Putamen (tissue), 1 donor: Measurements from ENCODE around the gene ATF7.

ENCODE experiments used
- DNase-seq: peaks from one replicate; pipeline ENCODE4 v3.0.0-alpha.2; 2016; ENCODE audit warnings: low spot score

Gene ATF7

GRCh38 chr12:53523131-53523530 lies 103.1 kb downstream of the ATF7 start:
- no peak for DNase-seq

DNA sequence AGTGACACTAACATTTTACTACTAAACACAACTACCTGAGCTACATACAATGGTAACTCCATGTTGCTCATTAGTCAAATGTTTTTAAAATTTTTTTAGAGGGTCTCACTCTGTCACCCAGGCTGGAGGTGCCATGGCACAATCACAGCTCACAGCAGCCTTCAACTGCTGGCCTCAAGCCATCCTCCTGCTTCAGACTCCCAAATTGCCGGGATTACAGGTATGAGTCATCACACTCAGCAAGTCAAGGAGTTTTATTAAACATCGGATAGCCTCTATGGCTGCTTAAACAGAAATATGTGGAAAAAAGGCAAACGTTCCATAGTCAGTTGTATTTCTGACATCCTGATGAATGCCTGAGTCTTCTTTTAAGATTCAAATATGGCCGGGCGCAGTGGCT lies 107.8 kb downstream of the ATF7 start:
- no peak for DNase-seq

DNA sequence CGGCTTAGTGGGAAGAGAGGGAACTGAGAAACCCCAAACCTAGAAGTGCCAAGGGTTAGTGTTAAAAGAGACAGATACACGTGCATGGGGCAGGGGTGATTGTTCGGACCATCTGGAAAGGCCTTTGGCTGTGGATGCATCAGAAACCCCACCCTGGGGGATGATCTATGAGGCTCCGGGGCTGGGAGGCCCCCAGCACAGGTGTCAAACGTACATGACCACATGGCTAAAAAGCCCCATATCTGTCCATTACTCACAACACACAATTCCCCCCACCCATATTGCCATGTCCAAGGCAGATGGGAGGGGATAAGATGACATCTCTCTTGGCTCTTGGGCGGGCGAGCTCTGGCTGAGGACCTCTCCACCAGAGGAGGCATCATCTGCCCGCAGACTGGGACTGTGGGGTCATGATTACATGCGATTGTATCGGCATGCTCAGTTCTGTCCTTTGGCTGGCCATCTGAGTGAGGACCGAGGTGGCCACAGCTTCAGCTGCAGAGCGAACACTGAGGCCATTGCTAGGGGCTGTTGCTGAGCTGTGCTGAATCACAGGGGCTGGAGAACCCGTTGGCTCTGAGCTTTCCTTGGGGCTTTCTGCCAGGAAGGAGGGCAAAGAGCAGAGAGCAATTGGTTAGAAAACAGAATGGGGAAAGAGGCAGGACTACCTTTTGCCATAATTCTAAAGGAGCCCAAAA lies 109.3 kb downstream of the ATF7 start:
- DNase-seq = no peak

DNA sequence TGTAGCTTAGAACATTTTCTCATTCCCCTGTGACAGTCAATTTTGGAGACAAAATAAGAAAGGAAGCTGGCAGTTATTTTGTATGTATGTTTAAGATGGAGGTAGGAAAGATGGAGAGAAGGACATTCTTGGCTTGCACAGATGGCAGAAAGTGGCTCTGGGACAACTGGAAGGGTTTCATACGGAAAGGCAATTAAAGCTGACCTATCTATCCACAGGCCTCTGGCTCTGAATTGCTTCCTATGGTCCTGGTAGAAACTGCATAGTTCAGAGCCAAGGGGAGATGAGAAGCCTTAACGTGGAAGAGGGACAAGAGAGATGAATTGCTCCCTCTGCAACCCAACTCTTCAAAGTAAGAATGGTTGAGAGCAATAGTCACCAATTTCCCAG lies 110.9 kb downstream of the ATF7 start:
- no peak for DNase-seq

DNA sequence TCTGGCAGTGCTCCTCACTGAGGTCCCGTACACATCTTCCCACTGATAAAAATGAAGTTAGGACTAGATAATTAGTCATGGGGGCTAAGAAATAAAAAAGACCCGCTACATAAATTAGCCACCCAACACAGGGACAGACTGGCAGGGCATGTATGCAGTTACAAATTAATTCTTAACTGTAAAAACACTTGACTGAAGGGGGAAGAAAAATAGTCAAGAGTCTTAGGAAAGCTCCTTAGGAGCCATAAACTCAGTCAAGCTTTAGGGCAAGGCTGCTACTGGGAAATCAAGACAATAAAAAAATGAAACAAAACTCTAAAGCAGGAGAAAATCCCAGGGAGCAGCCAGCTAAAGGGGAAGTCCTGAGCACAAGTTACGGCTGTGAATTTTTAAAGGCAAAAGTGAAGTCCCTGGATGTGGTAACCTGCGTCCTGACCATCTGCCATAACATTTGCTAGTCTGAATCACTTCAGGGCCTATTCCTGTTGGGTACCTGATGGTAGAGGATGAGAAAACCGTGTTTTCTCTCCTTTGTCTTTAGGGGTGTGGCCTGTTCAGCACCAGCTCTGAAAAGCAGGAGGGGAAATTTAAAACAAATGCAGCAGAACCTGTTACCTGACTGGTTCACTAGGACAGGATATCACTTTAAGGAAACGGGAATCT lies 111.4 kb downstream of the ATF7 start:
- DNase-seq = no peak

GRCh38 chr12:53513712-53514410 lies 112.3 kb downstream of the ATF7 start:
- DNase-seq = no peak

DNA sequence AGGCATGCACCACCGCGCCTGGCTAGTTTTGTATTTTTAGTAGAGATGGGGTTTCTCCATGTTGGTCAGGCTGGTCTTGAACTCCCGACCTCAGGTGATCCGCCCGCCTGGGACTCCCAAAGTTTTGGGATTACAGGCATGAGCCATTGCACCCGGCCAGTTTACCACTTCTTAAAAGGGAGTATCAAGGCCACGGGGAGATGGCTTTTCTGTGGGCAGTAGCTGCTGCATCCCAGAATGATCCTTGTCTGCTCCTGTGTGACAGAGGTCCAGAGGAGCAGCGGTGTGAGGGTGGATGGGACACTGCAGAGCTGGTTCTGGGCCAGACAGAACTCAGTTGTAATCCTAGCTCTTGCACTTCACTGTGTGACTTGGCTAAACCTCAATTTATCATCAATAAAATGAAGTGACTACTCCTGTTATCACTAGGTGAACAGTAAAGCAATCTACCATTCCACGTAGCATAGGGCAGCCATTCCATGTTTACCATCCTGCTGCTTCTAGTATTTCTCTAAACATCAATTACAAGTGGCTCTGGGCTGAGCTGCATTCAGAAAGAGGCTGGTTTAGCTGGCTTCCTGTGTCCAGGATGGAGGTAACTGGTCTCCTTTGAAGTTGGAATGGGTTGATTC lies 115.9 kb downstream of the ATF7 start:
- no peak for DNase-seq

- DNase-seq = peak; percentile 82
Measured at GRCh38 chr12:53508534-53509170, 117.5 kb downstream of the ATF7 start.

DNA sequence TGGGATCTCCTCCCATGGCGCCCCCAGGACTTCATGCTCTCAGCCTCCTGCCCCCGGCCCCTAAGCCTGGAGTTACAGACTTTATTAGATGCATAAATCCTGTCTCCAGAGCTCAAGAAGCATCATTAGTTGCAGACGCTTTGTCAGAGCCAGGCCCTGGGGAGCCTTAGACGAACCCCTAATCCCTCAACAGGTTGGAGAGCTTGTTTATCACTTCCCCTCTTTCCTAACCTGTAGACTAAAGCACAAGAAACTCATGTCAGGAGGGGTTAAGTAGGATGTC lies 118.6 kb downstream of the ATF7 start:
- DNase-seq = no peak

DNA sequence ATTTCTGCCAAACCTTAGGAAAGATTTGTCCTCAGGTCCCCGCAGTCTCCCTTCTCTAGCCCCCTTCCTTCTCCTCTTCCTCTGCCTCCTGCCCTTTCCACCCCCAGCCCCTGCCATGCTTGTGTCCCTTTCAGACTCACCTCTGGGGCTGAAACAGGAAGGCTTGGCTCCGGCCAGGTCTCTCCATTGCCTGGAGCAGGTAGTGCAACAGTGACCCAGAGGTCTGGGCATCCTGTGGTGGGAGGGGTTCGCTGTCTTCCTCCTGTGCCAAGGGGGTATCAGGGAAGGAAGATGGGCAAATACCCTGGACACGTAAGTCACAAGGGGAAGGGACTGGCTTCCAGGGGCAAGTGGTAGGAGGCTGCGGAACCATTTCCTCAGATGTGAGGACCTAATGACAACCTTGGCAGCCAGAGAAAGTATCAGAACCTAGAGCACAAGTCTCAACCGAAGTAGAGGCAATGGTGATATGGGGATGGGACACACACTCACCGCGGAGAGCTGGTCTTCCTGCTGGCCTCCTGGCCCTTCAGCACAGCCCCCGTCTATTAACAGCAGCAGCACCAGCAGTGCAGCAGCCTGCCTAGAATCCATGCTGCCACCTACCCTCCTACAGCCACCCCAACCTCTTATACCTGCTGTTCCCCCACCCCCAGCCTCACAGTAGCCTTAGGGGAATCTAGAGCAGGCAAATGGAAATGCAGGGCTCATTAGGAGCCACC lies 119.1 kb downstream of the ATF7 start, which contains the start of gene NPFF:
Gene NPFF, minus strand, starts transcription at position 604 of the 722 bp plus-strand sequence. Its CDS starts 10 bp downstream, at position 594.
- DNase-seq = no peak

DNA sequence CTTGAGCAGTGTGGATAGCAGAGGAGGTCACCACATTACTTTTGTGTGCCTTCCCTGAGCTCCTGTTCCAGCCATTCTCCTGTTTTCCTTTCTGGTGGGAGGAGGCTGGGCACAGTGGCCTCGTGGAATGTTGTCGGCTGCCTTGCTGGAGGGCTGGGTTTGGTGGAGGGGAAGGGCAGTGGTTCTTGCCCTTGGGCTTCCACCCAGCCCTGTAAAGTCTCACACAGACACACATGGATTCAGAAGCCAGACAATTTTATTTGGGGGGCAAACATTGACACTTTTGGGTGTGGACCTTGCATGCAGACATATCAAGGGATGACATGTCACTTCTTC lies 119.8 kb downstream of the ATF7 start:
- DNase-seq = no peak

DNA sequence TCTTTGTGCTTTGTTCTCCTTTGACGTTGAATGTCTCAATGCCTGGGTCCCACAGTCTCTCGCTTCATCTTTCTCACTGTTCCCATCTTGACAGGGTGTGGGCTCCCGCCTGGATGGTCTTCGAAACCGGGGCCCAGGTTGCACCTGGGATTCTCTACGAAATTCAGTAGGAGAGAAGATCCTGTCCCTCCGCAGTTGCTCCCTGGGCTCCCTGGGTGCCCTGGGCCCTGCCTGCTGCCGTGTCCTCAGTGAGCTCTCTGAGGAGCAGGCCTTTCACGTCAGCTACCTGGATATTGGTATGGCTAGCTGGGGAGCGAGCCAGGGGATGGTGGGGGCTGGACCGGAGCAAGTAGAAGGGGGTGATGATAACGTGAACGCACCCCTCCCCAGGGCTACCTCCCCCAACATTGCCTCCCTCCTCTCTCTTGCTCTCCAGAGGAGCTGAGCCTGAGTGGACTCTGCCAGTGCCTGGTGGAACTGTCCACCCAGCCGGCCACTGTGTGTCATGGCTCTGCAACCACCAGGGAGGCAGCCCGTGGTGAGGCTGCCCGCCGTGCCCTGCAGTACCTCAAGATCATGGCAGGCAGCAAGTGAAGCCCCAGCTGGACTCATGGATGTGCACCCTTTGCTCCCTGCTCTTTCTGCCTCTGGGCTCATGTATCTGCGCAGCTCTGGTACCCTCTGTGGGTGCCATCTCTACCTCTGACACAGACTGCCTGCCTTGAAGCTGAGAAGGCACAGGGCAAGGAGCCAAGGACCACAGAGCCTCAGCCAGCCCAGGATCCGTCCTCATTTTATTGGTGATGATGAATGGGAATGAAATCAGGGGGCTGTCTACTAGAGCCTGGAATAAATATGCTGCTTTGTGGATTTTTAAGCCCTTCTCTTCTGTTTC lies 120.4 kb downstream of the ATF7 start:
- no peak for DNase-seq

DNA sequence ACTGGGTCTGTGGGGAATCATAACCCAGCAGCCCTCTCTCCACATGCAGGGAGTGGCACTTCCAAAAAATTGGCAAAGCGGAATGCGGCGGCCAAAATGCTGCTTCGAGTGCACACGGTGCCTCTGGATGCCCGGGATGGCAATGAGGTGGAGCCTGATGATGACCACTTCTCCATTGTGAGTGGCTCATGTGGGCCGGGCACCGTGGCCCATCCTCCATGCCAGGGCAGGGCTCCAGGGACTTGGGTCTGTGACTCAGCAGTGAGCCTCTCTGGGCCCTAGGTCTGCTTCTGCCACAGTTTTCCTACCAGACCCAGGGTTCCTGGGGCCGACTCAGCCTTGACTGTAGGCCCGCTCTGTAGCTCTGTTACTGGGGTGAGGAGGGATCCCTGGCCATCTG lies 121.1 kb downstream of the ATF7 start:
- no peak for DNase-seq

DNA sequence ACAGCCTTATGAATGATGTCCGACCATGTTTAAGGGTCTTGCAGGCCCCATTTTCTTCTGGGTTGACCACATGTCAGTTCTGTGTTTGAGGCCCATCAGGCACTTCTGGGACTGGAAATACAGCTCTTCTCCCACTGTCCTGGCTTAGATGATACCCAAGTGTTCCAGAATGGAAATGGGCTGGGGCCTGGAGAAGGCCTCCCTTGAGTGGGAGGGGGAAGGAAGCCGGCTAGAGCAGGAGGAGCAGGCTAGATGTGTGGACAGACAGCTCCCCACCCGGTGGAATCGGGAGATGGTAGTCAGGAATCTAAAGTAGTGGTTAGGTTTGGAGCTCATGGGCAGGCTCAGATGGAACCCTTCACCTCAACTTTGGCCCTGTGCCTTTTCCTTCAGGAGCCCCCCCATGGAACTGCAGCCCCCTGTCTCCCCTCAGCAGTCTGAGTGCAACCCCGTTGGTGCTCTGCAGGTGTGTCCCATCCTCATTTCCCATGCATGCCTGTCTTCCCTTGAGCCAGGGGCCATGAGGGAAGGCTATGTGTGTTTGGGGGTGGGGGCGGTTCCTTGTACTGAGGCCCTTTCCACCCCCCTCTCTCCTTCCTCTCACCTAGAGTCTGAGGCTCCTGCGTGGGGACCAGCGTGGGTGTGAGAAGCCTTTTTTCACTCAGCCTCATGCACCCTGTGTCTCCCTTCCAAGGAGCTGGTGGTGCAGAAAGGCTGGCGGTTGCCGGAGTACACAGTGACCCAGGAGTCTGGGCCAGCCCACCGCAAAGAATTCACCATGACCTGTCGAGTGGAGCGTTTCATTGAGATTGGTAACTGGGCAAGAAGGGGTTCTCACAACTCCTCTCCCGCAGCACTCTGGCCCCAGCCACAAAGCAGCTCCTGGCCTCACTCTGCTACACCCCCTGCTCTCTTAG lies 121.9 kb downstream of the ATF7 start:
- no peak for DNase-seq

DNA sequence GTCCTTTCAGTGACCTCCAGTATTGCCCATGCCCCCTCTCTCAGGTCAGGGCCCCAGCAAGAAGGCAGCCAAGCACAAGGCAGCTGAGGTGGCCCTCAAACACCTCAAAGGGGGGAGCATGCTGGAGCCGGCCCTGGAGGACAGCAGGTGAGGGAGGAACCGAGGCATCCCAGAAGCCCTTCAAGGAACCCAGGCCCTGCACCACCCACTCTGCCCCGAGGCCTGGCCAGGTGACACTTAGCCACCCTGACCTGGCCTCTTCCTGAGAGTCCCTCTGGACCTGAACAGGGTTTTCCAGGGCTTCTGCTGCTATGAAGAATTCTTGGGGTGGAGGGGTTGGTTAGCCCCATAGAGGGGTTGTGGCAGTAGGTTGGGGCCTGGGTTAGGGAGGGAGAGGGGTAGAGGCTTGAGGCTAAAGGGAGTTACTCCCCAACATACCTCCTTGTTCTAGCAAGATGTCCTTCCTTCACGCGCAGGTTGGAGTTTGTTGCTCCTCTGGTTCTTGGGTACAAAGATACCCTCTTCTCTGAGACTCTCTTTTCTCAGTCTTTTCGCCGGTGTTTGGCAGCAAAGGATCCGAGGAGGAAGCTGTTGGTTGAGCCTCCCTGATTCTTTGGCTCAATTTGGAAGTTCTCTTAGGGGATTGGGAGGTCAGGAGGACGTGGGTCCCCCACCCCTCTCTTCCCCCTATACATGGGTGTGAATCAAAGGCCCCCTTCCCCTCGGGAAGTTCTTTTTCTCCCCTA lies 123.0 kb downstream of the ATF7 start:
- DNase-seq = no peak

- DNase-seq = no peak
Measured at GRCh38 chr12:53502331-53502730, 123.9 kb downstream of the ATF7 start.

DNA sequence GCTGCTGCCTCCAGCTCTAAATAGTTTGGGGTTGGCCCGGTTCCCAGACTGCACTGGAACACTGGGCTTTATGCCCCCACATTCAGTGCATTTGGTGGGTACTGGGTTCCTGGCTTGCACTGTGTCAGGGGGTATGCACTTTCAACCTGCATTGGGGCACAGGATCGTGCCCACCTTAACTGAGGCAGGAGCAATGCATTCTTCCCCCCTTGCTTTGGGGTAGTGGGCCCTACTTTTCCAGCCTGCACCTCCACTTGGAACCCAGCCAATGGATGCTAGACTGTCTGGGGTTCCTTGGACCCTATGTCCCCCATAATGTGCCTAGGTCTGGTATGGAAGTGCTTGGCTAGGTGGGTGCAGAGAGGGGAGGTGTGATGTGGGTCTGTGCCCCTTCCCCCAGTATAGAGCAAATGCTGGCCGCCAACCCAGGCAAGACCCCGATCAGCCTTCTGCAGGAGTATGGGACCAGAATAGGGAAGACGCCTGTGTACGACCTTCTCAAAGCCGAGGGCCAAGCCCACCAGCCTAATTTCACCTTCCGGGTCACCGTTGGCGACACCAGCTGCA lies 124.5 kb downstream of the ATF7 start:
- no peak for DNase-seq

GRCh38 chr12:53500776-53501614 lies 125.2 kb downstream of the ATF7 start, which contains the start of gene TARBP2:
Gene TARBP2 (plus strand): TSS chr12:53501283. CDS start chr12:53501409, 126 bp downstream.
- DNase-seq = peak; percentile 100
